K562 (cell line): ENCODE measurements around the gene EPHA2. TPM values are rescaled to one million over a fixed set of nuclear protein-coding genes. Genes with fewer than 3 reads are reported as not detected.

Experiments
- ATF1 ChIP-seq, 2 experiments: fragments of 450-650 bp in 1 of 2; IDR thresholded peaks; 2 replicates each; pipeline ENCODE4 v1.6.1; 2016; ENCODE audit warnings: missing compliant biosample characterization in 1 of 2, missing genetic modification characterization in 1 of 2
- BCOR ChIP-seq: fragments of 450-650 bp; IDR thresholded peaks from 2 replicates; pipeline ENCODE4 v1.6.1; 2016
- CBX1 ChIP-seq: sonication (generic); IDR thresholded peaks from 2 replicates; pipeline ENCODE4 v1.6.1; 2016; ENCODE audit warnings: antibody characterized with exemption, low read depth, mild to moderate bottlenecking
- CTBP1 ChIP-seq: fragments of 450-650 bp; IDR thresholded peaks from 2 replicates; pipeline ENCODE4 v1.6.1; 2016; ENCODE audit warnings: borderline replicate concordance
- DEAF1 ChIP-seq: fragments of 450-650 bp; formaldehyde crosslinking; IDR thresholded peaks from 2 replicates; pipeline ENCODE4 v1.4.0; 2020; ENCODE audit warnings: mild to moderate bottlenecking, moderate library complexity
- DMBX1 ChIP-seq: fragments of 250-450 bp; sonication (Bioruptor Pico); IDR thresholded peaks from 2 replicates; pipeline ENCODE4 v1.8.0; 2022; ENCODE audit warnings: inconsistent platforms, mild to moderate bottlenecking, moderate library complexity, borderline replicate concordance
- EGR1 ChIP-seq: fragments of 450-650 bp; conservative IDR thresholded peaks from 2 replicates; pipeline ENCODE4 v1.6.1; 2017; ENCODE audit warnings: mild to moderate bottlenecking
- FOSL1 ChIP-seq: fragments of 200-800 bp; sonication (Bioruptor generic); conservative IDR thresholded peaks from 2 replicates; pipeline ENCODE4 v1.6.1; 2016; ENCODE audit warnings: missing genetic modification characterization, missing compliant biosample characterization
- FOXO4 ChIP-seq: fragments of 450-650 bp; formaldehyde crosslinking; IDR thresholded peaks from 2 replicates; pipeline ENCODE4 v1.4.0; 2020; ENCODE audit warnings: mild to moderate bottlenecking, moderate library complexity
- HINFP ChIP-seq: fragments of 450-650 bp; conservative IDR thresholded peaks from 2 replicates; pipeline ENCODE4 v1.6.1; 2016; ENCODE audit warnings: missing genetic modification characterization, low read depth, mild to moderate bottlenecking, control low read depth, missing compliant biosample characterization
- MEF2D ChIP-seq: conservative IDR thresholded peaks from 2 replicates; pipeline ENCODE4 v1.6.1; 2016; ENCODE audit warnings: low read depth, missing genetic modification characterization, missing compliant biosample characterization
- MTA3 ChIP-seq: fragments of 450-650 bp; formaldehyde crosslinking; IDR thresholded peaks from 2 replicates; pipeline ENCODE4 v1.6.1; 2017; ENCODE audit warnings: mild to moderate bottlenecking, borderline replicate concordance
- NONO ChIP-seq, 2 experiments: fragments of 200-400 bp in 1 of 2; fragments of 450-650 bp in 1 of 2; formaldehyde crosslinking in 1 of 2; IDR thresholded peaks; 2 replicates each; pipeline ENCODE4 v1.6.1; 2017; ENCODE audit warnings: low read depth in 2 of 2, mild to moderate bottlenecking in 2 of 2, moderate library complexity in 2 of 2, low read length in 1 of 2
- PHF20 ChIP-seq: fragments of 450-650 bp; IDR thresholded peaks from 2 replicates; pipeline ENCODE4 v1.6.1; 2018; ENCODE audit not compliant: partially characterized antibody
- RERE ChIP-seq: sonication (generic); formaldehyde crosslinking; IDR thresholded peaks from 2 replicates; pipeline ENCODE4 v1.8.0; 2023; ENCODE audit warnings: missing genetic modification reagents, mild to moderate bottlenecking, borderline replicate concordance
- SMAD4 ChIP-seq: fragments of 250-450 bp; sonication (Bioruptor Pico); conservative IDR thresholded peaks from 2 replicates; pipeline ENCODE4 v1.8.0; 2021; ENCODE audit warnings: inconsistent platforms, mild to moderate bottlenecking, moderate library complexity
- SRSF9 ChIP-seq: fragments of 200-400 bp; formaldehyde crosslinking; IDR thresholded peaks from 2 replicates; pipeline ENCODE4 v1.6.1; 2017; ENCODE audit warnings: low read depth, low read length, borderline replicate concordance
- ZC3H4 ChIP-seq: sonication (generic); formaldehyde crosslinking; IDR thresholded peaks from 2 replicates; pipeline ENCODE4 v1.9.0; 2021; ENCODE audit warnings: missing genetic modification reagents, borderline replicate concordance
- polyA plus RNA-seq, 8 experiments: library from polyadenylated mRNA; depleted of rRNA in 4 of 8; stranded (reverse) in 5 of 8; unstranded in 3 of 8; fragments of >200 nt; fragmentation: Nextera tagmentation in 2 of 8; fragmentation: Illumina TruSeq in 1 of 8; extraction: Ambion mirVana in 2 of 8; extraction: Trizol in 1 of 8; gene quantifications; 2 replicates each; pipeline versions ENCODE4 v1.2.1 to v1.2.3, GENCODE V29; 2011 to 2014; ENCODE audit warnings: inconsistent platforms in 1 of 8, missing spikeins in 1 of 8
- total RNA-seq, 7 experiments: library from RNA; depleted of rRNA in 6 of 7; stranded (reverse); fragments of >200 nt in 6 of 7; fragmentation: Illumina TruSeq in 2 of 7; extraction: Trizol in 2 of 7; gene quantifications; 2 replicates each; pipeline versions ENCODE4 v1.2.1 to v1.2.3, GENCODE V29; 2011 to 2021; ENCODE audit warnings: low replicate concordance in 1 of 7

The EPHA2 gene
- total and polyA plus RNA-seq, 9 of the 15 experiments (the other 6 are each of a cell fraction or from before 2014, with no cell fraction given) = 0.04 to 0.40 (median 0.07) TPM; not detected in 4

GRCh38 chr1:16187748-16188401 is 32.0 kb upstream of the EPHA2 start (continued):
- TF ChIP-seq HINFP (tag) (no peak), EGR1 (peak; percentile 32), SMAD4 (CRISPR knock-in tag) (peak; percentile 33; the same call in 1 of the 2 replicates), SRSF9 (no peak), ATF1 (CRISPR knock-in tag; IDR thresholded peaks at IDR 0.05) (no peak), ATF1 (tag; IDR thresholded peaks at IDR 0.05) (peak; percentile 79), CTBP1 (peak; percentile 69; the same call in 1 of the 2 replicates), NONO (IDR thresholded peaks at IDR 0.05; ENCODE audit: low read depth in 2 of 2, low read length in 1 of 2) (no peak), FOSL1 (tag) (peak; percentile 28; the same call in 1 of the 2 replicates), FOXO4 (CRISPR knock-in tag) (no peak), ZC3H4 (CRISPR knock-in tag) (no peak), DEAF1 (CRISPR knock-in tag) (peak; percentile 100), CBX1 (no peak), BCOR (peak; percentile 52; the same call in 1 of the 2 replicates), MTA3 (0 out of 2 replicates have a peak, but pooled peaks have one; percentile 38), RERE (CRISPR knock-in tag) (no peak), MEF2D (tag) (no peak), DMBX1 (CRISPR knock-in tag) (no peak), PHF20 (peak; percentile 23)
